NCI-H748 treated with DMSO at 0.1 percent for 48 hours (cell line): Measurements from ENCODE around the gene CYP4A11.
"Not testable (repeated sequence)": the region's sequence is repeated elsewhere in the genome, so short reads cannot be mapped to it uniquely, and the experiment has no call there.

Experiments
- DNase-seq: peaks from one replicate; lab custom pipeline; 2025; lab: John Stamatoyannopoulos, UW

Gene CYP4A11, protein sequence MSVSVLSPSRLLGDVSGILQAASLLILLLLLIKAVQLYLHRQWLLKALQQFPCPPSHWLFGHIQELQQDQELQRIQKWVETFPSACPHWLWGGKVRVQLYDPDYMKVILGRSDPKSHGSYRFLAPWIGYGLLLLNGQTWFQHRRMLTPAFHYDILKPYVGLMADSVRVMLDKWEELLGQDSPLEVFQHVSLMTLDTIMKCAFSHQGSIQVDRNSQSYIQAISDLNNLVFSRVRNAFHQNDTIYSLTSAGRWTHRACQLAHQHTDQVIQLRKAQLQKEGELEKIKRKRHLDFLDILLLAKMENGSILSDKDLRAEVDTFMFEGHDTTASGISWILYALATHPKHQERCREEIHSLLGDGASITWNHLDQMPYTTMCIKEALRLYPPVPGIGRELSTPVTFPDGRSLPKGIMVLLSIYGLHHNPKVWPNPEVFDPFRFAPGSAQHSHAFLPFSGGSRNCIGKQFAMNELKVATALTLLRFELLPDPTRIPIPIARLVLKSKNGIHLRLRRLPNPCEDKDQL

DNA sequence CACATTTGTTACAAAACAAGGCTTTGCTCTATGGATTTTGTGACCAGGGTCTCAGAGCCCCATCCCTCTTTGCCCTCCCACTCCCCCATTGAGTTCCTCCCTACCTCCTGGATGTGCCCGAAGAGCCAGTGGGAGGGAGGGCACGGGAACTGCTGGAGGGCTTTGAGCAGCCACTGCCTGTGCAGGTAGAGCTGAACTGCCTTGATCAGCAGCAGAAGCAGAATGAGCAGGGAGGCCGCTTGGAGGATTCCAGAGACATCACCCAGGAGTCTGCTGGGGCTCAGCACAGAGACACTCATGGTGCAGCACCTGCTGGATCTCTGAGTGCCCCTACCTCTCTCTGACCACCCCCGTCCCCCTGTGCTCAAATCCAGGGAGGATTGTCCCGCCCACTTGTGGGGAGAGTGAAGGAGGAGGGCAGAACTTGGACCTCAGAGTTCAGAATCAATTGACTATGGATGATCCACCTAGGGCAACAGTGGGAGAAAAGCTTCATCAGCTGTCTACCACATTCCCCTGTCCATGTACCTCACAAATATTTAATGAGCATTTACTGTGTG is at the start of gene CYP4A11:
TSS of gene CYP4A11 (minus strand) at position 342 of the 560 bp plus-strand sequence. CDS start at position 299, 43 bp downstream.
- no peak for DNase-seq

- DNase-seq: not testable (repeated sequence)
These were observed 49.3 kb upstream of the CYP4A11 start for GRCh38 chr1:46990541-46990940.

- no peak for DNase-seq
These were observed 42.7 kb upstream of the CYP4A11 start for GRCh38 chr1:46983830-46984586.

DNA sequence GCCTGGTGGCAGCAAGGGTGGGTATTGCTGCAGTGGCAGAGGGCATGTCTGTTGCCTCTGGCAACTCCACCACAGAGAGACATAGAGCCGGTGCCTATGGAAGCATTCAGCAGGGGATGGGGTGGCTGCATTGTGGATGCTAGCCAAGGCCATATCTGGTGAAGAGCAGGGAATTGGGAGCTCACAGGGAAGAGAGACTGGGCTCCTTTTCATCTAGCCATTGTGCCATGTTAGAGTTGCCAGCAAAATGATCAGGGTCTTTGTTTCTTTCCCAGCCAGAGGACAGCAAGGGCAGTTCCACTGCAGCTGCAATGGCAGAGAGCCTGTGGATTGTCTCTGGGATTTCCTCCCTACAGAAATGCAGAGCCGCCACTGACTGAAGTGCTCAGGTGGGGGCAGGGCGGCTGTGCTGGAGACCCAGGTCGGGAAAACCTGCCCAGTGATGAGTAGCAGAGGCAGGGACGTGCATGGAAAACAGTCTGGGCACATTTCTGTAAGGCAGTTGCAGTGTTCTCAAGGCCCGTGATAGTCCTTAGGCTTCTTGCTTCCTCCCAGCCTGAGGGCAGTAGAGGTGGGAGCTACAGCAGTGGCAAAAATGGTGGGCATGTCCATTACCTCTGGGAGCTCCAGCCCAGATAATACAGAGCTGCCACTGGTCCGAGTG is 42.0 kb upstream of the CYP4A11 start:
- DNase-seq: no peak

GRCh38 chr1:46969014-46969619 is 27.8 kb upstream of the CYP4A11 start:
- no peak for DNase-seq

- not testable (repeated sequence) for DNase-seq
These were observed 21.0 kb upstream of the CYP4A11 start for GRCh38 chr1:46962272-46962671.

- DNase-seq: no peak
These were observed 19.9 kb upstream of the CYP4A11 start for GRCh38 chr1:46961066-46961758.

DNA sequence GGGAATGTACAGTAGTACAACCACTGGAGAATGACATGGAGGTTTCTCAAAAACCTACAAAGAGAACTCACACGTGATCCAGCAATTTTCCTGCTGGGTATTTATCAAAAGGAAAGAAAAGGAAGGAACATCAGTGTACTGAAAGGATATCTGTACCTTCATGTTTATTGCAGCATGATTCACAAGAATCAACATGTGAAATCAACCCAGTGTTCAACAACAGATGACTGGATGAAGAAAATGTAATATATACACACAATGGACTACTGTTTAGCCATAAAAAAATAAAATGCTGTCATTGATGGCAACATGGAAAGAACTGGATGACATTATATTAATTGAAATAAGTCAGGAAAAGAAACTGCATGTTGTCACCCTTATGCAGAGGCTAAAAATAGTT is 19.0 kb upstream of the CYP4A11 start:
- DNase-seq: no peak

DNA sequence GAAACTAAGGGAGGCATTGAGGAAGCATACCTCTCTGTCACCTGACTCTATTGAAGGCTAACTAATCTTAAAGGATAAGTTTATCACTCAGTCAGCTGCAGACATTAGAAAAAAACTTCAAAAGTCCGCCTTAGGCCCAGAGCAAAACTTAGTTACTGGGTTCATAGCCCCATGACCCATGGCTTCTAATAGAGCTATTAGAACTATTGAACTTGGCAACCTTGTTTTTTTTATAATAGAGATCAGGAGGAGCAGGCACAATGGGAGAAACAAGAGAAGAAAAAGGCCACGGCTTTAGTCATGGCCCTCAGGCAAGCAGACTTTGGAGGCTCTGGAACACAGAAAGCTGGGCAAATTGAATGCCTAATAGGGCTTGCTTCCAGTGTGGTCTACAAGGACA is 13.8 kb upstream of the CYP4A11 start:
- DNase-seq: not testable (repeated sequence)

DNA sequence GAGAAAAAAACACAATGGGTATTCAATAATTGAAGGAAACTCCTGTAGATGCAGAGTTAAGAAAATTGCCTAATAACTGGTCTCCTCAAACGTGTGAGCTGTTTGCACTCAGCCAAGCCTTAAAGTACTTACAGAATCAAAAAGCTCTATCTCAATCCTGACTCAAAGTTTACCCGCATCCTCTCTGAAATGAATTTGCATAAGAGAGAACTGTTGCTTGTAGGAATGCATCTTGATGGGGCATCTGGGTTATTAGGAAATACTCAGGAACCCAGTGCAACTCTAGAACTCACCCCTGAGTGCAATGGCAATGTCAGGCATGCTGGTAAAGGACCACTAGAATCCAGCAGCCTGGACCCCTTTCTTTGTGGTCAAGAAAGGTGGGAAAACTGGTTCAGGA is 12.6 kb upstream of the CYP4A11 start:
- not testable (repeated sequence) for DNase-seq

GRCh38 chr1:46949417-46949666 is 8.1 kb upstream of the CYP4A11 start:
- DNase-seq: not testable (repeated sequence)

DNA sequence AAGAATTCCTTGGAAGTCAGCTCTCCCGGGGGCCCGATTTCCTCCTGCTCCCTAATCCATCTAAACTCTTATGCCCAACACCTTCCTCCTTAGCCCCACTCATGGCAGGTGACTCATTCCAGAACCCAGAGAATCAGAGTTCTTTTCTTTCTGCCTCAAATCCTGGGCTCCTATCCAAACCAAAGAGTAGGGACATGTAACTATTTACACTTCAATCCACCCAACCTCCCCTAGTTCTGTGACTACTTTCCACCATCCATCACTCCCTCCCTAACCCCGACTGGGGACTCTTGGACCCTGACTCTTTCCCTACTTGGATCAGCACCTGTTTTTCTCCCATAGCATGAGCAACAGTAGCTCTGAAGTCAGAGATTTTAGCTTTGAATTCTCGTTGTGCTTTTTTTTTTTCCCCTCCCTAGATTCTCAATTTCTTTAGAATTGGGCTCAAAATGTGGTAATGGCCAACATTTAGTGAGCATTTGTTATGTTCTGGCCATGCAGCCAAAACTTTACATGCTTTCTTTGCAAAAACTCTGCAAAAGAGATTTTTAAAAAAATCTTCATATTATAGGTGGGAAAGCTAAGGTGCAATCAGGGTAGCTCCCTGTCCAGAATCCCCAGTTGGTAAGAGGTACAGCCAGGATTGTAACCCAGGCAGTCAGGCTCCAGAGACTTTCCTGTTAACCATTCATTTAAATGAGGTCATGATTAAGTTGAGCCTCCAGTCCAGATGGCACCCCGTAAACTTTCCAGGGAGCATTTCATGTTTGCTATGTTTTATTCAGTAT is 7.5 kb upstream of the CYP4A11 start:
- DNase-seq: no peak

- DNase-seq: not testable (repeated sequence)
These were observed 6.4 kb upstream of the CYP4A11 start for GRCh38 chr1:46947706-46948105.

DNA sequence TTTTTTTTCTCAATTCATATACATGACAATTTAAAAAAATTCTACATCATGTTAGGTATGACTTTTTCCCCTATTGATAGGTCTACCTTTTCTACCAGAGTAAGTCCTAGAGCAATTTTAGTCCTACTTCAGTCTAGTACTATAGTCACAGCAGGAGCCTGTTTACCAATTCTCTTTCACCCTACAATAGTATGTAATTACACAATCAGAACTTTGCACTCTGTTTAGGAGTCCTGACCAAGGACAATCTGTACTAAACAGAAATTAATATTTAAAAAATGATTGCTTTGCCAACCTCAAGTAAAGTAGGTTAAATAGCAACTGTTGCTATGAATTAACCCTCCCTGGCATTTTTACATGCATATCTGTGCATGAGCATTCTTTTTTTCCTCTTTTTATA is 810 bp upstream of the CYP4A11 start:
- DNase-seq: no peak

DNA sequence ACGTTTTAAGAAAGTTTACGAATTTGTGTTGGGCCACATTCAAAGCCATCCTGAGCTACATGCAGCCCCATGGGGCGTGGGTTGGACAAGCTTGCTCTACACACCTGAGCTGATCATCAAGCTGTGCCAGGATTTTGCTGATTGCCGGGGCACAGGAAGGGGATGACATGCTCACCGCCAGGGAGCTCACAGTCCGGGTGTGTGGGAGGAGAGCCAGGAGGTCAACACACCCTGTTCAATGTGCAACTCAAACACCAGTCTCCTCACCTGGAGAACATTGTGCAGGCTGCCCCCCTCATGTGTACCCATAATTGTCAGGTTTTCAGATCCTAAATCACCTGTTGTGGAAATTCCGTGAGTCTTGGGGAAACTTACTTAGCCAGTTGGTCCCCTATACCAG is 969 bp downstream of the CYP4A11 start:
- DNase-seq: no peak

- no peak for DNase-seq
These were observed 4.0 kb downstream of the CYP4A11 start for GRCh38 chr1:46937270-46937669.

- no peak for DNase-seq
These were observed 4.5 kb downstream of the CYP4A11 start for GRCh38 chr1:46936788-46937187.

DNA sequence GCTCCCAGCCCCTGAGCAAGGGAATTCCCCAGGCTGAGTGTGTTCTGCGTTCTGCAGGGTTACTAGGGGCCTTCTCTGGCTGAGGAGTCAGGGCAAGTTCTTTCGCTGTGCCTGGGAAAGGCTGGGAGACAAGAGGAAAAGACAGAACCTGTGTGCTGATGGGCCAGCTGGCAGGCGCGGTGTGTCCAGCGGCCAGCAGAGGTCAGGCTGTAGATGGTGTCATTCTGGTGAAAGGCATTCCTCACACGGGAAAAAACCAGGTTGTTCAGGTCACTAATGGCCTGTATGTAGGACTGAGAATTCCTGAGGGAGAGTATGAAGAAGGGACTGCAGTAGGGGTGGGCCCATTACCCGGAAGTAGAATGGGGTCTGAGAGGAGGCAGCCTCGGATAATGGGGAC is 6.4 kb downstream of the CYP4A11 start:
- peak; percentile 1 for DNase-seq

- DNase-seq: not testable (repeated sequence)
These were observed 9.3 kb downstream of the CYP4A11 start for GRCh38 chr1:46932020-46932419.

GRCh38 chr1:46931151-46931550 is 10.1 kb downstream of the CYP4A11 start:
- DNase-seq: no peak
